Testis (tissue), 2 donors: ENCODE results near the gene HSP90B1.

Experiments used
- POLR2A ChIP-seq: fragments of 450-650 bp; IDR thresholded peaks from one replicate; pipeline ENCODE4 v1.6.1; 2017; ENCODE audit warnings: antibody characterized with exemption, mild to moderate bottlenecking, moderate library complexity
- TF ChIP-seq, protein P1 (sequence below), 3 experiments: fragments of 450-650 bp in 2 of 3; fragments of 200-600 bp in 1 of 3; sonication (generic) in 1 of 3; IDR thresholded peaks; one replicate each; pipeline ENCODE4 v1.5.1; 2016 to 2019; ENCODE audit warnings: antibody characterized with exemption in 3 of 3, mild to moderate bottlenecking in 2 of 3, moderate library complexity in 1 of 3

DNA sequence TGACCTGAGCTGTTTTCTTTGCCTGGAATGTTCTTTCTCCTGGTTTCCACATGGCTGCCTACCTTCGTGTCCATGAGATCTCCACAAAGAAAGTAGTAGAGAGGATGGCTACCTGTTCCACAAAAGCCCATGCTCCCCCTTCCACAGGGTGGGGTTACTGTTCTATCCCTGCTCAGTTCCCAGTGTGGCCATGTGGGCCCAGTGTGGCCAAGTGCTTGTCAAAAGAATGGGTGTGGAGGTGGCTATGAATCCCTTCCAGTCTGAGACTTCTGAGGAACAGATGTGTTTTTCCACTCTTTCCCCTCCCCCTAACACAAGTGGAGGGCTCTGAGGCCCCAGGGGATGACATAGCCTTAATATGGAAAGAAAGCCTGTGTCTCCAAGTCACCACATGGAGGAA is 26.2 kb upstream of the HSP90B1 start:
- TF ChIP-seq, protein P1, sequence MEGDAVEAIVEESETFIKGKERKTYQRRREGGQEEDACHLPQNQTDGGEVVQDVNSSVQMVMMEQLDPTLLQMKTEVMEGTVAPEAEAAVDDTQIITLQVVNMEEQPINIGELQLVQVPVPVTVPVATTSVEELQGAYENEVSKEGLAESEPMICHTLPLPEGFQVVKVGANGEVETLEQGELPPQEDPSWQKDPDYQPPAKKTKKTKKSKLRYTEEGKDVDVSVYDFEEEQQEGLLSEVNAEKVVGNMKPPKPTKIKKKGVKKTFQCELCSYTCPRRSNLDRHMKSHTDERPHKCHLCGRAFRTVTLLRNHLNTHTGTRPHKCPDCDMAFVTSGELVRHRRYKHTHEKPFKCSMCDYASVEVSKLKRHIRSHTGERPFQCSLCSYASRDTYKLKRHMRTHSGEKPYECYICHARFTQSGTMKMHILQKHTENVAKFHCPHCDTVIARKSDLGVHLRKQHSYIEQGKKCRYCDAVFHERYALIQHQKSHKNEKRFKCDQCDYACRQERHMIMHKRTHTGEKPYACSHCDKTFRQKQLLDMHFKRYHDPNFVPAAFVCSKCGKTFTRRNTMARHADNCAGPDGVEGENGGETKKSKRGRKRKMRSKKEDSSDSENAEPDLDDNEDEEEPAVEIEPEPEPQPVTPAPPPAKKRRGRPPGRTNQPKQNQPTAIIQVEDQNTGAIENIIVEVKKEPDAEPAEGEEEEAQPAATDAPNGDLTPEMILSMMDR (IDR thresholded peaks at IDR 0.05), result no peak
- TF ChIP-seq POLR2A, result no peak
